SK-N-MC (cell line): ENCODE measurements around the gene PRCC.
A peak's percentile ranks its signal among the peaks of the same experiment; 100 is the strongest.

ENCODE experiments used
- DNase-seq: peaks from one replicate; pipeline ENCODE4 v3.0.0-alpha.2; 2011; ENCODE audit warnings: low read depth, low spot score
- H3K27ac ChIP-seq: fragments of 200-600 bp; sonication (generic); 2 replicates; pipeline ENCODE4 v1.5.1; 2016; ENCODE audit warnings: mixed run types
- H3K36me3 ChIP-seq: fragments of 200-600 bp; sonication (generic); 2 replicates; pipeline ENCODE4 v1.6.1; 2017; ENCODE audit warnings: antibody characterized with exemption, low read length, mixed read lengths; ENCODE audit not compliant: insufficient read depth
- H3K4me3 ChIP-seq: fragments of 200-600 bp; sonication (generic); 2 replicates; pipeline ENCODE4 v1.5.1; 2016
- H3K9ac ChIP-seq: fragments of 200-600 bp; sonication (generic); 2 replicates; pipeline ENCODE4 v1.8.0; 2017; ENCODE audit warnings: mixed run types, mixed read lengths; ENCODE audit not compliant: insufficient read length
- H3K9me3 ChIP-seq: fragments of 200-600 bp; sonication (generic); 2 replicates; pipeline ENCODE4 v1.6.1; 2017; ENCODE audit warnings: low read depth, mild to moderate bottlenecking, antibody characterized with exemption, low read length, moderate library complexity, mixed read lengths
- EZH2 ChIP-seq: fragments of 200-600 bp; sonication (generic); IDR thresholded peaks from one replicate; pipeline ENCODE4 v1.6.1; 2017; ENCODE audit warnings: antibody characterized with exemption
- FOXP2 ChIP-seq: optimal IDR thresholded peaks from 2 replicates; pipeline ENCODE3; 2011; ENCODE audit warnings: mild to moderate bottlenecking, moderate library complexity; ENCODE audit not compliant: insufficient read depth; ENCODE audit errors: extremely low read length, control extremely low read depth
- POLR2AphosphoS5 ChIP-seq: IDR thresholded peaks from 2 replicates; pipeline ENCODE4 v1.6.1; 2012; ENCODE audit warnings: mild to moderate bottlenecking, low read depth, low read length, borderline replicate concordance

The PRCC gene

GRCh38 chr1:156733989-156734584 is 33.2 kb upstream of the PRCC start:
- no peak overlapping the region for H3K27ac ChIP-seq
- peaks cover 18% of the 10 kb centered on the region; the same call in 1 of the 2 replicates for H3K36me3 ChIP-seq
- DNase-seq, result no peak
- H3K9me3 ChIP-seq, result no peaks in the 10 kb centered on the region
- no peak overlapping the region for H3K4me3 ChIP-seq
- no peak overlapping the region for H3K9ac ChIP-seq
- TF ChIP-seq FOXP2, result no peak
- TF ChIP-seq POLR2AphosphoS5, result no peak
- no peak for TF ChIP-seq EZH2

DNA sequence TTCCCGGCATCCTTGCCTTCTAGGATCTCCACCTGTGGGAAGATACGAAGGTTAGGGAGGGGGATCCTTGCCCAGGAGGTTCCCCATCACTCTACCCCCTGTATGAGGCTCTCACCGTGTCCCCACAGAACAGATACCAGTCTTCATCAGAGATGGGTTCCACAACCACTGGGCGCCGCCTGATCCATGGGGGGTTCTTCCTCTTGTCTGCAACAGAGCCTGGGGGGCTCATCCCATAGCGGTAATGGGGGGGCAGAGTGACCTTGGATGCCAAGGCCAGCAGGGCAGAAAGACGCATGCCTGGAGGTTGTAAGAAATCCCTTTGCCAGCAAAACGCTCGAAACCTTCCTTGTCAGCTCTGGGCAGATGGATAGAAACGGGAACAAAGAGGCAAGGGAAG is 28.9 kb upstream of the PRCC start:
- DNase-seq, result no peak
- Histone ChIP-seq H3K27ac (no peak overlapping the region), H3K36me3 (peaks cover 39% of the 10 kb centered on the region), H3K9ac (no peak overlapping the region), H3K9me3 (no peaks in the 10 kb centered on the region), H3K4me3 (no peak overlapping the region)
- TF ChIP-seq EZH2, result no peak
- peak; percentile 8; the same call in 1 of the 2 replicates for TF ChIP-seq POLR2AphosphoS5

GRCh38 chr1:156738916-156739315 is 28.4 kb upstream of the PRCC start:
- DNase-seq, result no peak
- Histone ChIP-seq H3K36me3 (peaks cover 45% of the 10 kb centered on the region), H3K4me3 (no peak overlapping the region), H3K27ac (no peak overlapping the region), H3K9ac (no peak overlapping the region), H3K9me3 (no peaks in the 10 kb centered on the region)
- no peak for TF ChIP-seq EZH2
- TF ChIP-seq FOXP2, result no peak
- TF ChIP-seq POLR2AphosphoS5, result no peak

GRCh38 chr1:156740237-156740740 is 27.0 kb upstream of the PRCC start:
- Histone ChIP-seq H3K9me3 (no peaks in the 10 kb centered on the region), H3K27ac (peak overlapping the region; percentile 32; the same call in 1 of the 2 replicates), H3K9ac (peak overlapping the region; percentile 89), H3K4me3 (peak overlapping the region; percentile 91), H3K36me3 (peaks cover 56% of the 10 kb centered on the region)
- DNase-seq, result no peak
- TF ChIP-seq EZH2 (no peak), POLR2AphosphoS5 (no peak), FOXP2 (no peak)

GRCh38 chr1:156740741-156741480 is 26.4 kb upstream of the PRCC start, which contains the start of gene MRPL24:
Gene MRPL24 (minus strand): TSS chr1:156741088. CDS start chr1:156738704, 2,384 bp downstream.
- peaks cover 62% of the 10 kb centered on the region for H3K36me3 ChIP-seq
- peak within 1 kb of the TSS; percentile 89 for H3K9ac ChIP-seq
- TF ChIP-seq FOXP2 (no peak), POLR2AphosphoS5 (peak; percentile 89)
- peak within 1 kb of the TSS; percentile 91 for H3K4me3 ChIP-seq
- H3K27ac ChIP-seq, result peak within 1 kb of the TSS; percentile 86
- DNase-seq, result peak; percentile 97
- H3K9me3 ChIP-seq, result no peaks in the 10 kb centered on the region

- peak overlapping the region; percentile 86 for H3K27ac ChIP-seq
- no peak overlapping the region for H3K9ac ChIP-seq
- TF ChIP-seq FOXP2, result no peak
- no peak for TF ChIP-seq POLR2AphosphoS5
- no peak for TF ChIP-seq EZH2
- no peaks in the 10 kb centered on the region for H3K9me3 ChIP-seq
- no peak for DNase-seq
- H3K36me3 ChIP-seq, result peaks cover 67% of the 10 kb centered on the region
- peak overlapping the region; percentile 64 for H3K4me3 ChIP-seq
Measured at GRCh38 chr1:156741481-156741983, 25.8 kb upstream of the PRCC start.

DNA sequence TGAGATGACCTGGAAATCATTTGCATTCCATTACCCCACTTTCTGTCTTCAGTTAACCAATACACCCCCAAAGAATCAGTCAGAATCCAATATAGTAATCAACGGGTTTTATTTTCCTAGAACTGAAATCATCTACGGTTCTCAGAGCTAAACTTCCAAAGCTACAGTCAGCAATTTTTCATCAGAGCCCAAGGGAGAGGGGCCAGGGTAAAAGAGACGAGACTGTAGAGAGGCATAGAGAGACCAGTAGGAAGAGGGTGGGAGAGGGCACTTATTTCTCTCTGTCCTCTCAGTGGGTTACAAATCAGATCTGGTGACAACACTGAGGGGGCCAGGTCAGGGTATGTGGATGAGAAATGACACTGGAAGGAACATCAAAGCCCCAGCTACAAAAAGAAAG is 25.3 kb upstream of the PRCC start:
- TF ChIP-seq EZH2 (no peak), POLR2AphosphoS5 (no peak), FOXP2 (no peak)

GRCh38 chr1:156742801-156743200 is 24.5 kb upstream of the PRCC start:
- Histone ChIP-seq H3K4me3 (no peak overlapping the region), H3K9me3 (no peaks in the 10 kb centered on the region), H3K9ac (no peak overlapping the region), H3K27ac (peak overlapping the region; percentile 86), H3K36me3 (peaks cover 60% of the 10 kb centered on the region)
- TF ChIP-seq FOXP2 (no peak), EZH2 (no peak), POLR2AphosphoS5 (no peak)
- DNase-seq, result no peak

More for the DNA sequence above, 25.3 kb upstream of the PRCC start:
- Histone ChIP-seq H3K9ac (no peak overlapping the region), H3K9me3 (no peaks in the 10 kb centered on the region), H3K4me3 (no peak overlapping the region), H3K27ac (peak overlapping the region; percentile 86), H3K36me3 (peaks cover 67% of the 10 kb centered on the region)
- no peak for DNase-seq
